ENCODE measurements around the gene ARMC2. TPM values are rescaled to one million over a fixed set of nuclear protein-coding genes. Genes with fewer than 3 reads are reported as not detected.
A peak's percentile ranks its signal among the peaks of the same experiment; 100 is the strongest.

ARMC2 gene
- total and polyA plus RNA-seq, 2 donors (not counting 1 experiment from before 2014, with no cell fraction given): 4.8 to 9.9 TPM

- TF ChIP-seq CTCF (IDR thresholded peaks at IDR 0.05) (no peak), EZH2 (IDR thresholded peaks at IDR 0.05; ENCODE audit: borderline replicate concordance, insufficient read depth, low read depth, low read length, poor library complexity, severe bottlenecking) (no peak)
- no peaks in the 10 kb centered on the region for H4K20me1 ChIP-seq (ENCODE audit: control insufficient read depth, insufficient read depth, low read length, poor library complexity, severe bottlenecking)
- DNase-seq (no peak), ATAC-seq (ENCODE audit: low read depth) (no peak)
- intact Hi-C loops (cut with micrococcal nuclease): no loop called here
- peaks cover 0 to 2% (median 0%) of the 10 kb centered on the region in 4 experiments for H3K27me3 ChIP-seq (replicated peaks in 1 of 4; ENCODE audit: control extremely low read depth in 1 of 4, control insufficient read depth in 3 of 4, insufficient read depth in 4 of 4, low read length in 3 of 4)
- WGBS (ENCODE audit: insufficient coverage): 80% methylated on average over 1 of the region's 1 CpG
- H3K9ac ChIP-seq (ENCODE audit: low read length): no peak overlapping the region
- no peaks in the 10 kb centered on the region for H3K9me3 Mint-ChIP-seq (ENCODE audit: insufficient read depth)
- no peak overlapping the region for H3K4me3 ChIP-seq (ENCODE audit: control extremely low read depth in 1 of 5, extremely low read depth in 1 of 5, insufficient read depth in 1 of 5, low read depth in 2 of 5, low read length in 4 of 5)
- H3K4me3 Mint-ChIP-seq: no peak overlapping the region
- H2AFZ ChIP-seq (ENCODE audit: insufficient read depth, low read depth, low read length, poor library complexity, severe bottlenecking): no peak overlapping the region
- no peaks in the 10 kb centered on the region for H3K9me3 ChIP-seq (ENCODE audit: control extremely low read depth in 1 of 3, control insufficient read depth in 2 of 3, insufficient read depth in 1 of 3, low read length in 2 of 3)
- H3K4me1 ChIP-seq (ENCODE audit: control insufficient read depth in 2 of 2, insufficient read depth in 2 of 2, low read length in 2 of 2): peaks cover 9 to 12% of the 10 kb centered on the region in 2 donors
- H3K27ac Mint-ChIP-seq: no peak overlapping the region
- H3K4me2 ChIP-seq (replicated peaks; ENCODE audit: low read depth, low read length, poor library complexity, severe bottlenecking): no peak overlapping the region
- H3K36me3 ChIP-seq (replicated peaks in 1 of 2; ENCODE audit: control extremely low read depth in 1 of 2, control insufficient read depth in 1 of 2, extremely low read depth in 1 of 2, insufficient read depth in 2 of 2, low read length in 1 of 2): no peaks in the 10 kb centered on the region
- POLR2A ChIA-PET: interaction anchor here (2.2 kb wide), 1 partner anchor 288 kb away, joined by 7 read pairs; no protein-coding TSS in a partner anchor
- no peaks in the 10 kb centered on the region for H3K79me2 ChIP-seq (ENCODE audit: control insufficient read depth, insufficient read depth, low read length)
- H3K27me3 Mint-ChIP-seq: peaks cover 6% of the 10 kb centered on the region
- CTCF ChIA-PET: interaction anchor here (3.3 to 4.8 kb wide), 3 partner anchors 10 to 305 kb away, joined by 15 to 30 read pairs (median 23); no protein-coding TSS in a partner anchor
- H3K4me1 Mint-ChIP-seq: peaks cover 14% of the 10 kb centered on the region
- H3K27ac ChIP-seq (ENCODE audit: low read length in 2 of 2): no peak overlapping the region
Measured at GRCh38 chr6:108846628-108847027, 1.6 kb upstream of the ARMC2 start.

- CTCF ChIA-PET: interaction anchor here (0.8 to 4.8 kb wide), 7 partner anchors 11 to 306 kb away, joined by 3 to 30 read pairs (median 5); no protein-coding TSS in a partner anchor
- H3K4me1 Mint-ChIP-seq: peaks cover 13% of the 10 kb centered on the region
- intact Hi-C loops (cut with micrococcal nuclease): loop anchor here (1.0 to 2.0 kb wide), 8 partner anchors 13 to 773 kb away; partner anchors contain the start of genes CD164, CEP57L1, OSTM1 and SESN1
- POLR2A ChIA-PET: interaction anchor here (1.1 to 2.2 kb wide), 3 partner anchors 247 to 289 kb away, joined by 4 to 7 read pairs (median 4); partner anchors contain the start of genes CEP57L1, FOXO3 and SESN1
- Histone ChIP-seq H3K4me2 (replicated peaks; ENCODE audit: low read depth, low read length, poor library complexity, severe bottlenecking) (peak overlapping the region; percentile 88), H3K36me3 (replicated peaks in 1 of 2; ENCODE audit: control extremely low read depth in 1 of 2, control insufficient read depth in 1 of 2, extremely low read depth in 1 of 2, insufficient read depth in 2 of 2, low read length in 1 of 2) (no peaks in the 10 kb centered on the region), H3K79me2 (ENCODE audit: control insufficient read depth, insufficient read depth, low read length) (no peaks in the 10 kb centered on the region), H3K9ac (ENCODE audit: low read length) (peak overlapping the region; percentile 73), H3K4me3 (ENCODE audit: control extremely low read depth in 1 of 5, extremely low read depth in 1 of 5, insufficient read depth in 1 of 5, low read depth in 2 of 5, low read length in 4 of 5) (peak overlapping the region; percentile 45 to 85 (median 78)), H4K20me1 (ENCODE audit: control insufficient read depth, insufficient read depth, low read length, poor library complexity, severe bottlenecking) (no peaks in the 10 kb centered on the region), H3K27me3 (replicated peaks in 1 of 4; ENCODE audit: control extremely low read depth in 1 of 4, control insufficient read depth in 3 of 4, insufficient read depth in 4 of 4, low read length in 3 of 4) (peaks cover 0 to 2% (median 0%) of the 10 kb centered on the region in 4 experiments), H3K9me3 (ENCODE audit: control extremely low read depth in 1 of 3, control insufficient read depth in 2 of 3, insufficient read depth in 1 of 3, low read length in 2 of 3) (no peaks in the 10 kb centered on the region), H2AFZ (ENCODE audit: insufficient read depth, low read depth, low read length, poor library complexity, severe bottlenecking) (peak overlapping the region; percentile 88), H3K27ac (ENCODE audit: low read length in 2 of 2) (peak overlapping the region; percentile 48 to 77), H3K4me1 (ENCODE audit: control insufficient read depth in 2 of 2, insufficient read depth in 2 of 2, low read length in 2 of 2) (peaks cover 9 to 12% of the 10 kb centered on the region in 2 donors)
- WGBS (ENCODE audit: insufficient coverage): 26% methylated on average over 12 of the region's 12 CpGs
- TF ChIP-seq CTCF (IDR thresholded peaks at IDR 0.05): no peak
- no peak for TF ChIP-seq EZH2 (IDR thresholded peaks at IDR 0.05; ENCODE audit: borderline replicate concordance, insufficient read depth, low read depth, low read length, poor library complexity, severe bottlenecking)
- H3K27ac Mint-ChIP-seq: peak overlapping the region; percentile 94
- ATAC-seq (ENCODE audit: low read depth) (peak; percentile 3), DNase-seq (no peak)
- peak overlapping the region; percentile 93 for H3K4me3 Mint-ChIP-seq
- H3K27me3 Mint-ChIP-seq: no peaks in the 10 kb centered on the region
- no peaks in the 10 kb centered on the region for H3K9me3 Mint-ChIP-seq (ENCODE audit: insufficient read depth)
Measured at GRCh38 chr6:108847738-108848115, 495 bp upstream of the ARMC2 start.

Measured in B cell (primary cell).